HEK293 (cell line): ENCODE measurements around the gene KDM4B.
"Not testable (repeated sequence)": the region's sequence is repeated elsewhere in the genome, so short reads cannot be mapped to it uniquely, and the experiment has no call there.

ENCODE experiments used
- CTCF ChIA-PET: fragments of 350-600 bp; formaldehyde crosslinking; extraction: SDS; loops from one replicate; lab custom pipeline; 2021; ENCODE audit warnings: antibody characterized with exemption; lab: Yijun Ruan, JAX
- POLR2A ChIA-PET: fragments of 300-600 bp; formaldehyde crosslinking; extraction: SDS; loops from one replicate; lab custom pipeline; 2020; ENCODE audit warnings: antibody characterized with exemption, inconsistent platforms; lab: Yijun Ruan, JAX
- H3K27ac ChIP-seq: fragments of 200-500 bp; sonication (Bioruptor generic); 2 replicates; pipeline ENCODE4 v1.5.1; 2014; ENCODE audit warnings: low read depth, low read length, control low read depth, inconsistent platforms; ENCODE audit errors: extremely low read depth
- H3K36me3 ChIP-seq, 2 experiments: fragments of 200-500 bp in 1 of 2; sonication (Bioruptor generic) in 1 of 2; 1 replicate in 1 of 2; 2 replicates in 1 of 2; pipeline ENCODE4 v1.5.1; 2014 to 2017; ENCODE audit warnings: inconsistent platforms in 2 of 2, low read length in 2 of 2; ENCODE audit not compliant: control insufficient read depth in 2 of 2, insufficient read depth in 1 of 2
- H3K4me1 ChIP-seq: fragments of 200-500 bp; sonication (Bioruptor generic); 2 replicates; pipeline ENCODE4 v1.5.1; 2014; ENCODE audit warnings: mild to moderate bottlenecking, low read length, inconsistent platforms; ENCODE audit not compliant: control insufficient read depth, insufficient read depth
- H3K4me3 ChIP-seq: 2 replicates; pipeline ENCODE4 v1.5.1; 2011; ENCODE audit warnings: low read depth, mild to moderate bottlenecking, control low read depth, low read length, moderate library complexity
- H3K9me3 ChIP-seq: fragments of 200-500 bp; sonication (Bioruptor generic); 2 replicates; pipeline ENCODE4 v1.5.1; 2014; ENCODE audit warnings: low read depth, low read length, inconsistent platforms; ENCODE audit not compliant: control insufficient read depth, insufficient read depth
- CTCF ChIP-seq: fragments of 450-650 bp; formaldehyde crosslinking; IDR thresholded peaks from 2 replicates; pipeline ENCODE4 v1.5.1; 2016; ENCODE audit warnings: missing biosample characterization, missing genetic modification characterization
- PRDM2 ChIP-seq: fragments of 450-650 bp; formaldehyde crosslinking; IDR thresholded peaks from 2 replicates; pipeline ENCODE4 v1.5.1; 2016; ENCODE audit warnings: missing biosample characterization, missing genetic modification characterization, borderline replicate concordance
- PRDM4 ChIP-seq: fragments of 450-650 bp; formaldehyde crosslinking; IDR thresholded peaks from 2 replicates; pipeline ENCODE4 v1.5.1; 2017; ENCODE audit warnings: missing biosample characterization, missing genetic modification characterization
- ZBTB17 ChIP-seq: fragments of 450-650 bp; formaldehyde crosslinking; IDR thresholded peaks from 2 replicates; pipeline ENCODE4 v1.5.1; 2016; ENCODE audit warnings: missing biosample characterization, missing genetic modification characterization
- ZBTB6 ChIP-seq: fragments of 450-650 bp; formaldehyde crosslinking; IDR thresholded peaks from 2 replicates; pipeline ENCODE4 v1.5.1; 2017; ENCODE audit warnings: missing biosample characterization, missing genetic modification characterization
- ZNF121 ChIP-seq: fragments of 450-650 bp; formaldehyde crosslinking; IDR thresholded peaks from 2 replicates; pipeline ENCODE4 v1.5.1; 2016; ENCODE audit warnings: missing biosample characterization, missing genetic modification characterization
- ZNF140 ChIP-seq: fragments of 450-650 bp; formaldehyde crosslinking; IDR thresholded peaks from 2 replicates; pipeline ENCODE4 v1.5.1; 2016; ENCODE audit warnings: missing biosample characterization, missing genetic modification characterization
- ZNF146 ChIP-seq: fragments of 450-650 bp; formaldehyde crosslinking; IDR thresholded peaks from 2 replicates; pipeline ENCODE4 v1.5.1; 2016; ENCODE audit warnings: missing biosample characterization, missing genetic modification characterization
- ZNF548 ChIP-seq: fragments of 450-650 bp; formaldehyde crosslinking; IDR thresholded peaks from 2 replicates; pipeline ENCODE4 v1.5.1; 2016; ENCODE audit warnings: missing biosample characterization, missing genetic modification characterization

Gene KDM4B

GRCh38 chr19:5028229-5028886 lies 59.4 kb downstream of the KDM4B start:
- ChIA-PET POLR2A (interaction anchor here (0.5 kb wide), 1 partner anchor 342 kb away, joined by 6 read pairs; no protein-coding TSS in a partner anchor), CTCF (interaction anchor here (0.7 to 8.2 kb wide), 12 partner anchors 10 to 293 kb away, joined by 3 to 139 read pairs (median 5); no protein-coding TSS in a partner anchor)
- no peak overlapping the region for H3K27ac ChIP-seq
- no peaks in the 10 kb centered on the region for H3K9me3 ChIP-seq
- H3K36me3 ChIP-seq: peaks cover 0 to 9% of the 10 kb centered on the region in 2 experiments; a peak in 2 of 3 replicates
- TF ChIP-seq PRDM2: no peak
- TF ChIP-seq ZNF140 (tag by site-specific recombination): peak; percentile 98
- peak; percentile 96 for TF ChIP-seq ZNF146
- peaks cover 2% of the 10 kb centered on the region; the same call in 1 of the 2 replicates for H3K4me1 ChIP-seq
- no peak overlapping the region for H3K4me3 ChIP-seq

GRCh38 chr19:5029596-5029995 lies 60.7 kb downstream of the KDM4B start:
- CTCF ChIA-PET: interaction anchor here (0.5 to 8.2 kb wide), 21 partner anchors 8 to 304 kb away, joined by 3 to 139 read pairs (median 4); no protein-coding TSS in a partner anchor
- H3K4me3 ChIP-seq, H3K27ac ChIP-seq, POLR2A ChIA-PET: not testable (repeated sequence)
- TF ChIP-seq ZNF548: 0 out of 2 replicates have a peak, but pooled peaks have one; percentile 56
- peak; percentile 76; the same call in 1 of the 2 replicates for TF ChIP-seq ZBTB6 (tag by site-specific recombination)
- TF ChIP-seq ZNF121 (tag by site-specific recombination): peak; percentile 94
- peak; percentile 75 for TF ChIP-seq CTCF (tag by site-specific recombination)
- TF ChIP-seq PRDM4 (tag by site-specific recombination): peak; percentile 42; the same call in 1 of the 2 replicates
- TF ChIP-seq ZBTB17 (tag by site-specific recombination): 0 out of 2 replicates have a peak, but pooled peaks have one; percentile 17
- TF ChIP-seq, all 188 proteins: peak for 6; not testable (repeated sequence) for 182
- H3K9me3 ChIP-seq, H3K4me1 ChIP-seq: not testable (repeated sequence)
- H3K36me3 ChIP-seq: peaks cover 3 to 20% of the 10 kb centered on the region in 2 experiments; a peak in 2 of 3 replicates
